ENCODE results near the gene REEP5.
A peak's percentile ranks its signal among the peaks of the same experiment; 100 is the strongest.
"Not testable (repeated sequence)": the region's sequence is repeated elsewhere in the genome, so short reads cannot be mapped to it uniquely, and the experiment has no call there.

REEP5 gene

GRCh38 chr5:112880219-112880964 is 41.6 kb downstream of the REEP5 start:
- DNase-seq, result no peak

- DNase-seq, result peak; percentile 79
These were observed 43.3 kb downstream of the REEP5 start for GRCh38 chr5:112878760-112879159.

- no peak for DNase-seq
These were observed 43.9 kb downstream of the REEP5 start for GRCh38 chr5:112878101-112878500.

- DNase-seq, result no peak
These were observed 45.7 kb downstream of the REEP5 start for GRCh38 chr5:112876362-112876761.

GRCh38 chr5:112870966-112871365 is 51.1 kb downstream of the REEP5 start:
- DNase-seq, result no peak

GRCh38 chr5:112869948-112870347 is 52.1 kb downstream of the REEP5 start:
- DNase-seq, result peak; percentile 47

- no peak for DNase-seq
These were observed 54.6 kb downstream of the REEP5 start for GRCh38 chr5:112867411-112867810.

- no peak for DNase-seq
These were observed 55.3 kb downstream of the REEP5 start for GRCh38 chr5:112866739-112867138.

- DNase-seq, result no peak
These were observed 56.9 kb downstream of the REEP5 start for GRCh38 chr5:112865128-112865527.

GRCh38 chr5:112863549-112863948 is 58.5 kb downstream of the REEP5 start:
- no peak for DNase-seq

- no peak for DNase-seq
These were observed 59.9 kb downstream of the REEP5 start for GRCh38 chr5:112862085-112862484.

GRCh38 chr5:112861638-112861985 is 60.4 kb downstream of the REEP5 start:
- DNase-seq, result no peak

- peak; percentile 96 for DNase-seq
These were observed 60.9 kb downstream of the REEP5 start, which contains the start of gene SRP19 for GRCh38 chr5:112860929-112861637. Gene SRP19 (plus strand): TSS chr5:112861287. CDS start chr5:112861377, 90 bp downstream.

- DNase-seq, result not testable (repeated sequence)
These were observed 61.5 kb downstream of the REEP5 start for GRCh38 chr5:112860571-112860928.

- DNase-seq, result no peak
These were observed 64.2 kb downstream of the REEP5 start for GRCh38 chr5:112857866-112858265.

- DNase-seq, result no peak
These were observed 67.4 kb downstream of the REEP5 start for GRCh38 chr5:112854651-112855050.

GRCh38 chr5:112849912-112850311 is 72.1 kb downstream of the REEP5 start:
- no peak for DNase-seq

GRCh38 chr5:112848116-112848811 is 73.8 kb downstream of the REEP5 start:
- peak; percentile 70 for DNase-seq

GRCh38 chr5:112847306-112847705 is 74.7 kb downstream of the REEP5 start:
- DNase-seq, result no peak

GRCh38 chr5:112846556-112846955 is 75.5 kb downstream of the REEP5 start:
- DNase-seq, result no peak

- no peak for DNase-seq
These were observed 77.5 kb downstream of the REEP5 start for GRCh38 chr5:112844489-112844888.

- no peak for DNase-seq
These were observed 88.1 kb downstream of the REEP5 start for GRCh38 chr5:112833971-112834370.

- no peak for DNase-seq
These were observed 91.6 kb downstream of the REEP5 start for GRCh38 chr5:112830378-112830777.

Measured in activated CD4-positive, alpha-beta T cell treated with anti-CD3 and anti-CD28 coated beads, Interleukin-2, Interleukin-6, amounts not matched to agents 100 ng/mL and 50 ng/mL, durations not matched to agents 16 hours and 8 hours (primary cell).